GM19099 (cell line): ENCODE data around the gene TCIRG1.

Source experiments
- POLR2A ChIP-seq: IDR thresholded peaks from 3 replicates; pipeline ENCODE4 v1.6.1; 2011; ENCODE audit warnings: low read depth; ENCODE audit not compliant: insufficient read length; ENCODE audit errors: extremely low read depth

The TCIRG1 gene

GRCh38 chr11:68050371-68050841, 11.6 kb downstream of the TCIRG1 start:
- TF ChIP-seq POLR2A: no peak

GRCh38 chr11:68051191-68052136, 12.6 kb downstream of the TCIRG1 start:
- no peak for TF ChIP-seq POLR2A

GRCh38 chr11:68052137-68052873, 13.5 kb downstream of the TCIRG1 start:
- no peak for TF ChIP-seq POLR2A

GRCh38 chr11:68053117-68053516, 14.3 kb downstream of the TCIRG1 start:
- peak; percentile 10 for TF ChIP-seq POLR2A

GRCh38 chr11:68053981-68054812, 15.4 kb downstream of the TCIRG1 start:
- TF ChIP-seq POLR2A: peak; percentile 34

- no peak for TF ChIP-seq POLR2A
Observed at GRCh38 chr11:68056317-68057285, 17.8 kb downstream of the TCIRG1 start.

GRCh38 chr11:68057807-68058206, 19.0 kb downstream of the TCIRG1 start:
- no peak for TF ChIP-seq POLR2A

- no peak for TF ChIP-seq POLR2A
Observed at GRCh38 chr11:68061508-68061907, 22.7 kb downstream of the TCIRG1 start.

GRCh38 chr11:68064926-68065325, 26.1 kb downstream of the TCIRG1 start:
- TF ChIP-seq POLR2A: no peak

- TF ChIP-seq POLR2A: no peak
Observed at GRCh38 chr11:68065841-68066240, 27.0 kb downstream of the TCIRG1 start.

- TF ChIP-seq POLR2A: no peak
Observed at GRCh38 chr11:68066742-68067141, 27.9 kb downstream of the TCIRG1 start.

- no peak for TF ChIP-seq POLR2A
Observed at GRCh38 chr11:68067991-68068390, 29.2 kb downstream of the TCIRG1 start.

GRCh38 chr11:68071281-68072048, 32.6 kb downstream of the TCIRG1 start:
- TF ChIP-seq POLR2A: no peak

GRCh38 chr11:68074584-68075352, 35.9 kb downstream of the TCIRG1 start:
- no peak for TF ChIP-seq POLR2A
